Transverse colon (tissue), 4 donors: ENCODE results near the gene GPSM3. TPM values are rescaled to one million over a fixed set of nuclear protein-coding genes. Genes with fewer than 3 reads are reported as not detected.

Experiments used
- DNase-seq: peaks from one replicate; pipeline ENCODE4 v3.0.0-alpha.2; 2019
- H3K27ac ChIP-seq, 4 donors: fragments of 200-600 bp; sonication (generic); 2 replicates each; pipeline ENCODE4 v1.5.1; 2016 to 2018; ENCODE audit warnings: inconsistent platforms in 4 of 4
- H3K27me3 ChIP-seq: fragments of 200-600 bp; sonication (generic); 2 replicates; pipeline ENCODE4 v1.5.1; 2017; ENCODE audit warnings: inconsistent platforms
- H3K36me3 ChIP-seq, 4 donors: fragments of 200-600 bp; sonication (generic); 2 replicates each; pipeline ENCODE4 v1.5.1; 2017 to 2019; ENCODE audit warnings: inconsistent platforms in 4 of 4
- H3K4me1 ChIP-seq, 4 donors: fragments of 200-600 bp; sonication (generic); 2 replicates each; pipeline ENCODE4 v1.5.1; 2017 to 2020; ENCODE audit warnings: inconsistent platforms in 4 of 4
- H3K4me3 ChIP-seq, 4 donors: fragments of 200-600 bp; sonication (generic); 1 replicate in 1 of 4; 2 replicates in 3 of 4; pipeline versions ENCODE4 v1.5.1 to v1.6.1; 2017 to 2019; ENCODE audit warnings: inconsistent platforms in 4 of 4
- H3K9me3 ChIP-seq, 2 donors: fragments of 200-600 bp; sonication (generic); 2 replicates each; pipeline ENCODE4 v1.5.1; 2017 to 2019; ENCODE audit warnings: inconsistent platforms in 2 of 2
- CTCF ChIP-seq, 5 experiments: fragments of 200-600 bp in 3 of 5; fragments of 450-650 bp in 2 of 5; sonication (generic) in 3 of 5; IDR thresholded peaks; 1 replicate in 2 of 5; 2 replicates in 3 of 5; pipeline ENCODE4 v1.5.1; 2016 to 2017; ENCODE audit warnings: antibody characterized with exemption in 5 of 5, inconsistent platforms in 3 of 5, mild to moderate bottlenecking in 2 of 5, moderate library complexity in 1 of 5
- EP300 ChIP-seq: sonication (generic); formaldehyde crosslinking; IDR thresholded peaks from one replicate; pipeline ENCODE4 v1.6.1; 2017; ENCODE audit warnings: antibody characterized with exemption, low read depth
- POLR2A ChIP-seq: fragments of 450-650 bp; IDR thresholded peaks from one replicate; pipeline ENCODE4 v1.6.1; 2016; ENCODE audit warnings: antibody characterized with exemption, mild to moderate bottlenecking, moderate library complexity
- POLR2AphosphoS5 ChIP-seq, 3 donors: sonication (generic); formaldehyde crosslinking; IDR thresholded peaks; one replicate each; pipeline ENCODE4 v1.6.1; 2016; ENCODE audit warnings: antibody characterized with exemption in 3 of 3
- WGBS, 2 donors: methylation state at CpG; one replicate each; pipeline ENCODE4 v1.1.5; 2018; ENCODE audit warnings: low coverage in 1 of 2; 5-methylcytosine and 5-hydroxymethylcytosine counted together
- in situ Hi-C, 4 donors: fragments of 200-750 bp; cut with MboI; loops; one replicate each; pipeline versions ENCODE4 v1.15.0 to v1.15.1; 2017; ENCODE audit warnings: low sequenced_read_pairs in 3 of 4, low pct_ligation_motif_present in 1 of 4, low pct_unique_long_range_greater_than_20kb in 1 of 4
- intact Hi-C: fragments of 100-400 bp; cut with DNase I; formaldehyde crosslinking; loops from one replicate; pipeline ENCODE4 v1.15.1; 2023; ENCODE audit warnings: low total_unique reads
- total RNA-seq, 4 donors: library from RNA; depleted of rRNA; stranded (reverse); fragments of >200 nt; gene quantifications; one replicate each; pipeline ENCODE4 v1.1.0, GENCODE V29; 2016

The GPSM3 gene
- total RNA-seq, 4 donors from 2014 or later = 1.00 to 8.6 (median 6.7) TPM

GRCh38 chr6:32149092-32149755 is 43.2 kb downstream of the GPSM3 start:
- TF ChIP-seq POLR2A = no peak
- no peak for TF ChIP-seq POLR2AphosphoS5 (IDR thresholded peaks at IDR 0.05)
- no peak for TF ChIP-seq EP300
- no peak for TF ChIP-seq CTCF (IDR thresholded peaks at IDR 0.05)
- Histone ChIP-seq H3K9me3 (no peaks in the 10 kb centered on the region), H3K27me3 (peaks cover 13% of the 10 kb centered on the region), H3K27ac (no peak overlapping the region), H3K4me3 (peak overlapping the region in 1 of 4 donors; percentile 38), H3K4me1 (peaks cover 0 to 29% (median 27%) of the 10 kb centered on the region in 4 donors), H3K36me3 (no peaks in the 10 kb centered on the region)
- WGBS, 2 donors = 76 to 86% methylated on average over 14 to 47 of the region's 47 CpGs
- intact Hi-C loops = no loop called here
- in situ Hi-C loops = no loop called here
- DNase-seq = no peak

- Histone ChIP-seq H3K4me1 (peaks cover 0 to 32% (median 29%) of the 10 kb centered on the region in 4 donors), H3K27ac (no peak overlapping the region), H3K36me3 (no peaks in the 10 kb centered on the region), H3K27me3 (peaks cover 13% of the 10 kb centered on the region), H3K9me3 (no peaks in the 10 kb centered on the region), H3K4me3 (peak overlapping the region in 3 of 4 donors; percentile 14 to 38 (median 19))
- peak in 1 of 5 experiments; percentile 8 for TF ChIP-seq CTCF (IDR thresholded peaks at IDR 0.05)
- no peak for TF ChIP-seq POLR2A
- peak; percentile 58 for DNase-seq
- in situ Hi-C loops (no loop called here), intact Hi-C loops (no loop called here)
- 33 to 60% methylated on average over 23 to 39 of the region's 39 CpGs for WGBS, 2 donors
Measured at GRCh38 chr6:32148289-32149091, 44.0 kb downstream of the GPSM3 start.

- no peaks in the 10 kb centered on the region for H3K36me3 ChIP-seq
- WGBS, 2 donors = 70 to 96% methylated on average over 2 to 4 of the region's 4 CpGs
- H3K4me1 ChIP-seq = peaks cover 0 to 23% (median 20%) of the 10 kb centered on the region in 4 donors
- H3K4me3 ChIP-seq = no peak overlapping the region
- no peak for DNase-seq
- H3K9me3 ChIP-seq = no peaks in the 10 kb centered on the region
- intact Hi-C loops (no loop called here), in situ Hi-C loops (no loop called here)
- no peak overlapping the region for H3K27ac ChIP-seq
- TF ChIP-seq CTCF (IDR thresholded peaks at IDR 0.05) (no peak), EP300 (no peak), POLR2AphosphoS5 (IDR thresholded peaks at IDR 0.05) (no peak), POLR2A (no peak)
- H3K27me3 ChIP-seq = peaks cover 13% of the 10 kb centered on the region
Measured at GRCh38 chr6:32147401-32148132, 44.9 kb downstream of the GPSM3 start.

GRCh38 chr6:32146687-32147086 is 45.8 kb downstream of the GPSM3 start:
- in situ Hi-C loops (no loop called here), intact Hi-C loops (no loop called here)
- 27 to 57% methylated on average over 2 to 4 of the region's 4 CpGs for WGBS, 2 donors
- DNase-seq = no peak
- H3K36me3 ChIP-seq = no peaks in the 10 kb centered on the region
- TF ChIP-seq CTCF (IDR thresholded peaks at IDR 0.05) (no peak), POLR2AphosphoS5 (IDR thresholded peaks at IDR 0.05) (no peak), EP300 (no peak), POLR2A (no peak)
- H3K4me3 ChIP-seq = no peak overlapping the region
- peaks cover 13% of the 10 kb centered on the region for H3K27me3 ChIP-seq
- no peak overlapping the region for H3K27ac ChIP-seq
- H3K9me3 ChIP-seq = no peaks in the 10 kb centered on the region
- H3K4me1 ChIP-seq = peaks cover 0 to 25% (median 14%) of the 10 kb centered on the region in 4 donors
